Stomach (tissue), 9 donors: Measurements from ENCODE around the gene PSMC5. TPM values are rescaled to one million over a fixed set of nuclear protein-coding genes. Genes with fewer than 3 reads are reported as not detected.

Experiments used
- DNase-seq, 2 donors: peaks; one replicate each; pipeline versions ENCODE4 v3.0.0 to v3.0.0-alpha.2; 2013 to 2019
- H3K27ac ChIP-seq, 5 donors: fragments of 200-600 bp in 4 of 5; sonication (generic) in 4 of 5; one replicate each; pipeline ENCODE4 v1.5.1; 2013 to 2019; ENCODE audit warnings: mild to moderate bottlenecking in 1 of 5, moderate library complexity in 1 of 5
- H3K27me3 ChIP-seq, 3 donors: fragments of 200-600 bp; sonication (generic); one replicate each; pipeline ENCODE4 v1.5.1; 2017 to 2019; ENCODE audit warnings: mixed run types in 1 of 3
- H3K36me3 ChIP-seq, 4 donors: fragments of 200-600 bp; sonication (generic); 1 replicate in 3 of 4; 2 replicates in 1 of 4; pipeline ENCODE4 v1.5.1; 2016 to 2019
- H3K4me1 ChIP-seq, 4 donors: fragments of 200-600 bp; sonication (generic); one replicate each; pipeline ENCODE4 v1.5.1; 2016 to 2019
- H3K4me3 ChIP-seq, 4 donors: fragments of 200-600 bp; sonication (generic) in 3 of 4; one replicate each; pipeline ENCODE4 v1.5.1; 2016 to 2019; ENCODE audit warnings: mild to moderate bottlenecking in 1 of 4
- H3K9me3 ChIP-seq, 4 donors: fragments of 200-600 bp; sonication (generic); one replicate each; pipeline ENCODE4 v1.5.1; 2016 to 2019
- EP300 ChIP-seq: sonication (generic); formaldehyde crosslinking; IDR thresholded peaks from one replicate; pipeline ENCODE4 v1.6.1; 2017; ENCODE audit warnings: antibody characterized with exemption
- POLR2A ChIP-seq, 4 donors: fragments of 450-650 bp; IDR thresholded peaks; one replicate each; pipeline ENCODE4 v1.6.1; 2016; ENCODE audit warnings: antibody characterized with exemption in 4 of 4, control low read depth in 2 of 4, mild to moderate bottlenecking in 1 of 4, moderate library complexity in 1 of 4
- POLR2AphosphoS5 ChIP-seq, 3 donors: sonication (generic); formaldehyde crosslinking; IDR thresholded peaks; one replicate each; pipeline ENCODE4 v1.6.1; 2016; ENCODE audit warnings: antibody characterized with exemption in 3 of 3
- WGBS, 5 donors: extraction: QIAGEN DNeasy Blood & Tissue Kit in 3 of 5; methylation state at CpG; one replicate each; pipeline versions ENCODE4 v1.1.5 to v1.1.7; 2013 to 2018; 5-methylcytosine and 5-hydroxymethylcytosine counted together
- intact Hi-C: fragments of 100-400 bp; cut with DNase I; formaldehyde crosslinking; loops from one replicate; pipeline ENCODE4 v1.15.1; 2023; ENCODE audit warnings: low total_unique reads
- polyA plus RNA-seq, 3 donors: library from polyadenylated mRNA; stranded (reverse); fragments of 200-250 nt; gene quantifications; one replicate each; pipeline ENCODE4 v1.2.3, GENCODE V29; 2013
- total RNA-seq, 5 donors: library from RNA; depleted of rRNA; stranded (reverse); fragments of >200 nt; gene quantifications; one replicate each; pipeline versions ENCODE4 v1.1.0 to v1.2.3, GENCODE V29; 2014 to 2016
- TF ChIP-seq, protein P1 (sequence below), 7 experiments: fragments of 450-650 bp in 4 of 7; fragments of 200-600 bp in 3 of 7; sonication (generic) in 3 of 7; IDR thresholded peaks; one replicate each; pipeline ENCODE4 v1.5.1; 2016 to 2019; ENCODE audit warnings: antibody characterized with exemption in 7 of 7, control low read depth in 2 of 7, mild to moderate bottlenecking in 1 of 7
- donor health status: healthy with polysubstance abuse.
- donor health status: Bipolar disorder and iron deficiency.
- donor health status: healthy.

The PSMC5 gene
- total and polyA plus RNA-seq, 8 donors: 19.2 to 211 (median 118) TPM

DNA sequence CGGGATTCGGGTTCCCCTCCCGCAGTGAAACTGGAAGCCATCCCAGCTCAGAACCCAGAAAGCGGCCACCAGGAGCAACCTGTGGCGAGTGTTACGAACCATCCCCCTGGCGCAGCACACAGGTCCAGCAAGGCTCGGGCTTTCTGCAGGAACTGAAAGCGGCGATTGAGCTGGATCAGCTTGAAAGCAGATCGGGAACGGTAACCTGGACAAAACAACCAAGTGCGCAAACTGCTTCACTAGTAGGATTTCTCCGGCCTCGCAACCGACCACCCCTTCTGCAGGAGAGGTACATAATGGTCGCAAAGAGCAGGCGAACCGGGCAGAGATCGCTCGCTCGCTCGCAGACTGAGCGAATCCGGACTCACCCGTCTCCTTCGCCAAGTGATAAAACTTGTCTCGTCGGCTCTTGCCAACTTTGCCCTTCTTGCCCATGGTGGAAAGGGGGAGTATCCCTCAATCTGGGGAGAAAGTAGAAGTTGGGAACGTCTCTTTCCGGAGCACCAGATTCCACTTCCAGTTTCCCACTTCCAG is 696 bp upstream of the PSMC5 start:
- Histone ChIP-seq H3K27me3 (no peaks in the 10 kb centered on the region), H3K9me3 (no peaks in the 10 kb centered on the region), H3K4me1 (peaks cover 27 to 41% (median 37%) of the 10 kb centered on the region in 4 donors), H3K36me3 (peaks cover 66 to 71% (median 69%) of the 10 kb centered on the region in 4 donors), H3K27ac (peak overlapping the region; percentile 87 to 95 (median 94)), H3K4me3 (peak overlapping the region; percentile 73 to 82 (median 78))
- TF ChIP-seq POLR2A (IDR thresholded peaks at IDR 0.05) (no peak), EP300 (no peak), POLR2AphosphoS5 (IDR thresholded peaks at IDR 0.05) (no peak)
- TF ChIP-seq, protein P1, sequence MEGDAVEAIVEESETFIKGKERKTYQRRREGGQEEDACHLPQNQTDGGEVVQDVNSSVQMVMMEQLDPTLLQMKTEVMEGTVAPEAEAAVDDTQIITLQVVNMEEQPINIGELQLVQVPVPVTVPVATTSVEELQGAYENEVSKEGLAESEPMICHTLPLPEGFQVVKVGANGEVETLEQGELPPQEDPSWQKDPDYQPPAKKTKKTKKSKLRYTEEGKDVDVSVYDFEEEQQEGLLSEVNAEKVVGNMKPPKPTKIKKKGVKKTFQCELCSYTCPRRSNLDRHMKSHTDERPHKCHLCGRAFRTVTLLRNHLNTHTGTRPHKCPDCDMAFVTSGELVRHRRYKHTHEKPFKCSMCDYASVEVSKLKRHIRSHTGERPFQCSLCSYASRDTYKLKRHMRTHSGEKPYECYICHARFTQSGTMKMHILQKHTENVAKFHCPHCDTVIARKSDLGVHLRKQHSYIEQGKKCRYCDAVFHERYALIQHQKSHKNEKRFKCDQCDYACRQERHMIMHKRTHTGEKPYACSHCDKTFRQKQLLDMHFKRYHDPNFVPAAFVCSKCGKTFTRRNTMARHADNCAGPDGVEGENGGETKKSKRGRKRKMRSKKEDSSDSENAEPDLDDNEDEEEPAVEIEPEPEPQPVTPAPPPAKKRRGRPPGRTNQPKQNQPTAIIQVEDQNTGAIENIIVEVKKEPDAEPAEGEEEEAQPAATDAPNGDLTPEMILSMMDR (IDR thresholded peaks at IDR 0.05): no peak
- 0 to 2% (median 0%) methylated on average over 30 to 31 of the region's 31 CpGs for WGBS, 5 donors
- intact Hi-C loops: no loop called here
- DNase-seq: no peak

DNA sequence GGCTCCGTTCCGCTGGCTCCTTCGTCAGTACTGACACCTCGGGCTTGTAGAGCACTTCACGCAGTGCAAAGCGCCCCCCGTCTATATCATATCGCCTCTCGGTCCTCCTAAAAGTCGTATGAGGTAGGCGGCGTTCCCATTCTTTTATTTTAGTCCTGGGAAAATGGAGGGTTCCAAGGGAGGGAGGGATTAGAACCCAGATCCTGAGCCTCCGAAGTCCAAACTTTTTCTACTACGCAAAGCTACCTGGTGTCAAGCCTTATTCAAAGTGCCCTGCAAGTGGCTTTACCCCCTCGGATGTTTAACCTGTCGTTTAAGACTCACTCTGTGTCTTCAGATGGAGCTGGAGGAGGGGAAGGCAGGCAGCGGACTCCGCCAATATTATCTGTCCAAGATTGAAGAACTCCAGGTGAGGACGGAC is 580 bp downstream of the PSMC5 start:
- Histone ChIP-seq H3K4me1 (peaks cover 27 to 41% (median 37%) of the 10 kb centered on the region in 4 donors), H3K27me3 (no peaks in the 10 kb centered on the region), H3K4me3 (peak overlapping the region; percentile 73 to 82 (median 78)), H3K27ac (peak overlapping the region; percentile 87 to 95 (median 94)), H3K9me3 (no peaks in the 10 kb centered on the region), H3K36me3 (peaks cover 66 to 71% (median 69%) of the 10 kb centered on the region in 4 donors)
- DNase-seq: no peak
- 1 to 2% (median 1%) methylated on average over 13 to 19 of the region's 19 CpGs for WGBS, 5 donors
- intact Hi-C loops: no loop called here
- TF ChIP-seq EP300 (no peak), POLR2AphosphoS5 (IDR thresholded peaks at IDR 0.05) (no peak), POLR2A (IDR thresholded peaks at IDR 0.05) (no peak)
- TF ChIP-seq, protein P1 (IDR thresholded peaks at IDR 0.05): no peak

DNA sequence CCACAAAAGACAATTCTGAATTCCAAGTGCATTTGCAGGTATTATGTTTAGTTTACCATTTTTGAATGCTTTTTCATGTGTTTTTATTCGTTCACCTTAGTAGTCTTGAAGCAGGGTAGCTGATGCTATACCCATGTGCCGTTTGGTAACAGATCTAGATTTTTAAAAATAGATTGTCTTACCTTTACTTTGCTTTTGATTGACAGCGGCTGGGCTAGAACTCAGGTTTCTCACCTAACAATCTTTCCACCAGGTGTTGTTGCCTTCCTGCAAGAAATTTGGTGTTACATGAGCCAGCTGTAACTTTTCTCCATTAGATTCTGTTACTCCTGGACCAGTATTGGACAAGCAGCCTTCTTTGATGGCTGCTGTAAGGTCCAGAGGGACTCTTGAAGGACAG is 1.7 kb downstream of the PSMC5 start:
- peak overlapping the region in 2 of 4 donors; percentile 79 to 82 for H3K4me3 ChIP-seq
- 92 to 94% (median 93%) methylated on average over 3 of the region's 3 CpGs for WGBS, 5 donors

DNA sequence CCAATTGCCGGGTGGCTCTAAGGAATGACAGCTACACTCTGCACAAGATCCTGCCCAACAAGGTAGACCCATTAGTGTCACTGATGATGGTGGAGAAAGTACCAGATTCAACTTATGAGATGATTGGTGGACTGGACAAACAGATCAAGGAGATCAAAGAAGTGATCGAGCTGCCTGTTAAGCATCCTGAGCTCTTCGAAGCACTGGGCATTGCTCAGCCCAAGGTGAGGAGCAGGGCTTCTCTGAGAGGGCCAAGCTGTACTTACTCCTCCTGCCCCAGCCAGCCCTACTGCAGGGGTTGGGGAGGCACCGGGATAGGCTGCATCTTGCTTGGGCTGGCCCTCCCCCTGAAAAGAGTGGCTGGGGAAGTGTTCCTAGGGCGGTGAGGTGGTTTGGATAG is 3.0 kb downstream of the PSMC5 start:
- peaks cover 65 to 71% (median 68%) of the 10 kb centered on the region in 4 donors for H3K36me3 ChIP-seq

More for the DNA sequence above, 1.7 kb downstream of the PSMC5 start:
- peaks cover 66 to 71% (median 69%) of the 10 kb centered on the region in 4 donors for H3K36me3 ChIP-seq
- no peaks in the 10 kb centered on the region for H3K9me3 ChIP-seq
- intact Hi-C loops: no loop called here
- H3K27ac ChIP-seq: peak overlapping the region in 4 of 5 donors; percentile 4 to 94 (median 8)
- TF ChIP-seq EP300: no peak
- TF ChIP-seq POLR2A (IDR thresholded peaks at IDR 0.05): no peak
- TF ChIP-seq, protein P1 (IDR thresholded peaks at IDR 0.05): no peak
- TF ChIP-seq POLR2AphosphoS5 (IDR thresholded peaks at IDR 0.05): no peak
- H3K27me3 ChIP-seq: no peaks in the 10 kb centered on the region
- peaks cover 27 to 41% (median 37%) of the 10 kb centered on the region in 4 donors for H3K4me1 ChIP-seq
- DNase-seq: no peak

More for the DNA sequence above, 3.0 kb downstream of the PSMC5 start:
- intact Hi-C loops: no loop called here
- DNase-seq: no peak
- no peaks in the 10 kb centered on the region for H3K27me3 ChIP-seq
- 85 to 92% (median 88%) methylated on average over 5 of the region's 5 CpGs for WGBS, 5 donors
- no peak overlapping the region for H3K27ac ChIP-seq
- TF ChIP-seq EP300 (no peak), POLR2AphosphoS5 (IDR thresholded peaks at IDR 0.05) (no peak), POLR2A (IDR thresholded peaks at IDR 0.05) (no peak)
- TF ChIP-seq, protein P1 (IDR thresholded peaks at IDR 0.05): no peak
- H3K4me3 ChIP-seq: no peak overlapping the region
- H3K4me1 ChIP-seq: peaks cover 32 to 51% (median 43%) of the 10 kb centered on the region in 4 donors
- no peaks in the 10 kb centered on the region for H3K9me3 ChIP-seq
